SK-N-SH (cell line): ENCODE data around the gene ECE1. TPM values are rescaled to one million over a fixed set of nuclear protein-coding genes. Genes with fewer than 3 reads are reported as not detected.

Experiments
- CTCF ChIA-PET: fragments of 300-600, 350-600 bp; formaldehyde crosslinking; extraction: SDS; loops from one replicate; lab custom pipeline; 2021; lab: Yijun Ruan, JAX
- POLR2A ChIA-PET: fragments of 350-600 bp; sonication (Branson Sonifier 250); formaldehyde crosslinking; extraction: SDS; loops from one replicate; lab custom pipeline; 2020; ENCODE audit warnings: antibody characterized with exemption, inconsistent platforms; lab: Yijun Ruan, JAX
- DNase-seq: peaks from one replicate; pipeline ENCODE4 v3.0.0; 2012
- H2AFZ ChIP-seq: fragments of 200-600 bp; sonication (generic); 2 replicates; pipeline ENCODE4 v1.8.1; 2016; ENCODE audit warnings: antibody characterized with exemption, mild to moderate bottlenecking, low read depth
- H3F3A ChIP-seq: fragments of 200-600 bp; sonication (generic); replicated peaks from 2 replicates; pipeline ENCODE3; 2016; ENCODE audit warnings: antibody characterized with exemption, mild to moderate bottlenecking; ENCODE audit not compliant: insufficient read depth
- H3K27ac ChIP-seq, 2 experiments: fragments of 200-500 bp in 1 of 2; fragments of 200-600 bp in 1 of 2; sonication (Bioruptor generic) in 1 of 2; sonication (generic), shearing (Covaris generic) in 1 of 2; 2 replicates each; pipeline versions ENCODE4 v1.5.1 to v1.6.1; 2014 to 2016; ENCODE audit warnings: low read depth in 2 of 2, inconsistent platforms in 1 of 2, low read length in 1 of 2, mild to moderate bottlenecking in 1 of 2, mixed read lengths in 1 of 2
- H3K27me3 ChIP-seq: fragments of 200-600 bp; sonication (generic), shearing (Covaris generic); 2 replicates; pipeline ENCODE4 v1.6.1; 2016; ENCODE audit warnings: mixed run types; ENCODE audit not compliant: insufficient read depth
- H3K36me3 ChIP-seq, 2 experiments: fragments of 200-500 bp in 1 of 2; fragments of 200-600 bp in 1 of 2; sonication (Bioruptor generic) in 1 of 2; sonication (generic) in 1 of 2; replicated peaks in 1 of 2; 2 replicates each; pipeline versions ENCODE3 to v1.5.1; 2014 to 2016; ENCODE audit warnings: low read length in 1 of 2, mild to moderate bottlenecking in 1 of 2; ENCODE audit not compliant: insufficient read depth in 2 of 2, control insufficient read depth in 1 of 2
- H3K4me1 ChIP-seq, 2 experiments: fragments of 200-500 bp in 1 of 2; fragments of 200-600 bp in 1 of 2; sonication (Bioruptor generic) in 1 of 2; sonication (generic), shearing (Covaris generic) in 1 of 2; 2 replicates each; pipeline versions ENCODE4 v1.5.1 to v1.6.1; 2014 to 2016; ENCODE audit warnings: low read depth in 1 of 2, low read length in 1 of 2, mixed run types in 1 of 2; ENCODE audit not compliant: insufficient read depth in 2 of 2, control insufficient read depth in 1 of 2
- H3K4me2 ChIP-seq: fragments of 200-600 bp; sonication (generic), shearing (Covaris generic); 2 replicates; pipeline ENCODE4 v1.6.1; 2017; ENCODE audit warnings: mixed run types
- H3K4me3 ChIP-seq, 2 experiments: fragments of 200-500 bp in 1 of 2; fragments of 200-600 bp in 1 of 2; sonication (Bioruptor generic) in 1 of 2; sonication (generic), shearing (Covaris generic) in 1 of 2; 2 replicates each; pipeline versions ENCODE4 v1.5.1 to v1.8.1; 2014 to 2016; ENCODE audit warnings: low read depth in 2 of 2, inconsistent platforms in 1 of 2, low read length in 1 of 2, mild to moderate bottlenecking in 1 of 2, mixed read lengths in 1 of 2, moderate library complexity in 1 of 2
- H3K79me2 ChIP-seq: fragments of 200-600 bp; sonication (generic); 2 replicates; pipeline ENCODE4 v1.8.1; 2017; ENCODE audit warnings: mild to moderate bottlenecking; ENCODE audit not compliant: insufficient read depth
- H3K9ac ChIP-seq: fragments of 200-600 bp; sonication (generic); 2 replicates; pipeline ENCODE4 v1.6.1; 2017; ENCODE audit warnings: mixed run types
- H3K9me2 ChIP-seq: fragments of 200-600 bp; sonication (generic); 2 replicates; pipeline ENCODE4 v1.6.1; 2017; ENCODE audit warnings: mixed run types
- H3K9me3 ChIP-seq: fragments of 200-600 bp; sonication (generic); 2 replicates; pipeline ENCODE4 v1.6.1; 2017; ENCODE audit warnings: mixed run types, mild to moderate bottlenecking, moderate library complexity
- H4K20me1 ChIP-seq: fragments of 200-600 bp; sonication (generic); 2 replicates; pipeline ENCODE4 v1.6.1; 2017; ENCODE audit warnings: mild to moderate bottlenecking, mixed run types; ENCODE audit not compliant: insufficient read depth
- FOXM1 ChIP-seq: IDR thresholded peaks from 2 replicates; pipeline ENCODE4 v1.4.0; 2012; ENCODE audit warnings: low read depth, mild to moderate bottlenecking
- GATA2 ChIP-seq: sonication (generic); formaldehyde crosslinking; IDR thresholded peaks from 2 replicates; pipeline ENCODE4 v1.5.0; 2020; ENCODE audit warnings: mild to moderate bottlenecking, missing genetic modification reagents
- JUND ChIP-seq: IDR thresholded peaks from 2 replicates; pipeline ENCODE4 v1.4.0; 2012
- RAD21 ChIP-seq: IDR thresholded peaks from 2 replicates; pipeline ENCODE4 v1.6.1; 2012; ENCODE audit warnings: mild to moderate bottlenecking, low read length
- RFX5 ChIP-seq: IDR thresholded peaks from 2 replicates; pipeline ENCODE4 v1.6.1; 2012; ENCODE audit warnings: mild to moderate bottlenecking, improper control_type of control experiment, low read length
- SMC3 ChIP-seq: IDR thresholded peaks from 2 replicates; pipeline ENCODE4 v1.6.1; 2012; ENCODE audit warnings: low read depth, low read length, improper control_type of control experiment
- YY1 ChIP-seq: IDR thresholded peaks from 2 replicates; pipeline ENCODE4 v1.4.0; 2012; ENCODE audit warnings: low read depth, mild to moderate bottlenecking
- WGBS: methylation state at CpG from one replicate; pipeline ENCODE4 v1.1.6; 2017; ENCODE audit warnings: low lambda C conversion rate; 5-methylcytosine and 5-hydroxymethylcytosine counted together
- polyA plus RNA-seq, 3 experiments: library from polyadenylated mRNA; depleted of rRNA; stranded (reverse); fragments of >200 nt; gene quantifications; 2 replicates each; pipeline ENCODE4 v1.2.3, GENCODE V29; 2012
- TF ChIP-seq, protein P1 (sequence below): IDR thresholded peaks from 2 replicates; pipeline ENCODE4 v1.4.0; 2012; ENCODE audit warnings: low read depth, borderline replicate concordance
- TF ChIP-seq, protein P2 (sequence below): fragments of 200-600 bp; sonication (generic); IDR thresholded peaks from 2 replicates; pipeline ENCODE4 v1.6.1; 2017; ENCODE audit warnings: antibody characterized with exemption, mild to moderate bottlenecking, moderate library complexity

Gene ECE1
- polyA plus RNA-seq, 1 of the 3 experiments (the other 2 are of a cell fraction), result 96.6 TPM

DNA sequence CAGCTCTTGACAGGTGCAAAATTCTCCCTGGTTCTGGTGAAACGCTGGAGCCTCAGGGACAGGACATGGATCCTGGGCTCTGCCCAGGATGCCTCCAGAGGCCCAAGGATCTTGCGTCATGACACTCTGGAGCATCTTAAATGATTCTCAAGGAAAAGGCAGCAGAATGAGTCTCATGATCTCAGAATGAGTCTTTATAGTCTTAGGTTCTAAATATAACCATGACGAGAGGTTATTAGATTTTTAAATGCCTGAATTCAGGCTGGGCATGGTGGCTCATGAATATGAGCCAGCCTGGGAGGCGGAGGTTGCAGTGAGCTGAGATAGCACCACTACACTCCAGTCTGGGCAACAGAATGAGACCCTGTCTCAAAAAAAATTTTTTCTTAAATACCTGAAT lies 55.5 kb downstream of the ECE1 start:
- Histone ChIP-seq H3K79me2 (no peaks in the 10 kb centered on the region), H3F3A (peaks cover 18% of the 10 kb centered on the region), H3K27ac (peak overlapping the region in 1 of 2 experiments; percentile 42; a peak in 2 of 4 replicates), H3K4me2 (no peak overlapping the region), H3K27me3 (no peaks in the 10 kb centered on the region), H3K4me1 (no peaks in the 10 kb centered on the region), H2AFZ (no peak overlapping the region), H3K9ac (no peak overlapping the region), H3K36me3 (peaks cover 13 to 37% of the 10 kb centered on the region in 2 experiments), H3K9me2 (no peaks in the 10 kb centered on the region), H3K9me3 (no peaks in the 10 kb centered on the region), H3K4me3 (no peak overlapping the region), H4K20me1 (no peaks in the 10 kb centered on the region)
- CTCF ChIA-PET, result interaction anchor here (1.0 to 5.4 kb wide), 9 partner anchors 10 to 136 kb away, joined by 3 to 201 read pairs (median 27); no protein-coding TSS in a partner anchor
- DNase-seq, result no peak
- no peak for TF ChIP-seq RFX5
- TF ChIP-seq, protein P1, sequence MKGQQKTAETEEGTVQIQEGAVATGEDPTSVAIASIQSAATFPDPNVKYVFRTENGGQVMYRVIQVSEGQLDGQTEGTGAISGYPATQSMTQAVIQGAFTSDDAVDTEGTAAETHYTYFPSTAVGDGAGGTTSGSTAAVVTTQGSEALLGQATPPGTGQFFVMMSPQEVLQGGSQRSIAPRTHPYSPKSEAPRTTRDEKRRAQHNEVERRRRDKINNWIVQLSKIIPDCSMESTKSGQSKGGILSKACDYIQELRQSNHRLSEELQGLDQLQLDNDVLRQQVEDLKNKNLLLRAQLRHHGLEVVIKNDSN, result no peak
- WGBS, result 80% methylated on average over 3 of the region's 4 CpGs
- POLR2A ChIA-PET, result no interaction called here

DNA sequence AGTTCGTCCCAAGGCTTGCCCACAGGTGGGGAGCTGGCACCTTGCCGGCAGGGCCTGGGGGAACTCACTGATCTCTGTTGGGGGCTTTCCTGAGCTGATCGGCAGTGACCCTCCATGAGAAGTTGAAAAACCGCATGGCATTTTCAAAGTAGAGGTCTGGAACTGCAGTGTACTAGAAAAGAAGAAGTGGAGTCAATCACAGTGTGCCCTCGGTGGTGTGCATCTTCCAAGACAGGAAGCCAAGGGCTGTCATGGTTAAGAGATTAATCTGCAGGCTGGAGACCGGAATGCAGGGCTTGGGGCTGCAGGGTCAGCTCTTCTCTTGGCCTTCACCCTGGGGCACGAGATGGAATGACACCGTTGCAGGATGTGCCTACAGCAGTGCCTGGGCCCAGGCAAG lies 56.8 kb downstream of the ECE1 start:
- Histone ChIP-seq H3K9me2 (no peaks in the 10 kb centered on the region), H3F3A (peaks cover 24% of the 10 kb centered on the region), H4K20me1 (no peaks in the 10 kb centered on the region), H3K4me2 (no peak overlapping the region), H3K36me3 (peaks cover 13 to 34% of the 10 kb centered on the region in 2 experiments), H3K79me2 (no peaks in the 10 kb centered on the region), H3K27me3 (no peaks in the 10 kb centered on the region), H3K4me1 (no peaks in the 10 kb centered on the region), H3K9me3 (no peaks in the 10 kb centered on the region), H3K4me3 (no peak overlapping the region), H3K27ac (no peak overlapping the region), H3K9ac (no peak overlapping the region), H2AFZ (no peak overlapping the region)
- CTCF ChIA-PET, result interaction anchor here (0.6 to 5.4 kb wide), 13 partner anchors 11 to 341 kb away, joined by 3 to 201 read pairs (median 18); no protein-coding TSS in a partner anchor
- 89% methylated on average over 7 of the region's 8 CpGs for whole genome bisulfite sequencing
- no peak for TF ChIP-seq FOXM1
- TF ChIP-seq JUND, result no peak
- no peak for TF ChIP-seq GATA2 (CRISPR knock-in tag)
- POLR2A ChIA-PET, result interaction anchor here (1.4 kb wide), 1 partner anchor 135 kb away, joined by 6 read pairs; no protein-coding TSS in a partner anchor
- no peak for DNase-seq

DNA sequence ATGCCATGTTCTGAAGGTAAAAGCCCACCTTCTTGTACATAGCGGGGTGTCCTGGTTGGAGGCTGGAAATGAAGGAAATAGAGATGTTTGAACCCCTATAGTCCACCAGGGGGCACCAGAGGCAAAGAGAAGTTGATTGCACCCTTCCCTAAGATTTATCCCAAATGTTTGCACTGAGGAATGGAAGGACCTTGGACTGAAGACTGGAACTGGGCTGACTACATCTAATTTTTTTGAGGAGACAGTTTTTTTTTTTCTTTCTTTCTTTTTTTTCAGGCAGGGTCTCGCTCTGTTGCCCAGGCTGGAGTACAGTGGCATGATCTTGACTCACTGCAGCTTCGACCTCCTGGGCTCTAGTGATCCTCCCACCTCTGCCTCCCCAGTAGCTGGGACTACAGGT lies 58.2 kb downstream of the ECE1 start:
- Histone ChIP-seq H4K20me1 (no peaks in the 10 kb centered on the region), H3K4me1 (no peaks in the 10 kb centered on the region), H3K4me2 (no peak overlapping the region), H3K27ac (no peak overlapping the region), H3K9me2 (no peaks in the 10 kb centered on the region), H3K9me3 (no peaks in the 10 kb centered on the region), H3K9ac (no peak overlapping the region), H3K4me3 (no peak overlapping the region), H2AFZ (no peak overlapping the region), H3K27me3 (no peaks in the 10 kb centered on the region), H3F3A (peaks cover 24% of the 10 kb centered on the region), H3K79me2 (no peaks in the 10 kb centered on the region), H3K36me3 (peaks cover 13 to 30% of the 10 kb centered on the region in 2 experiments)
- ChIA-PET CTCF (interaction anchor here (0.6 to 5.4 kb wide), 27 partner anchors 9 to 715 kb away, joined by 3 to 201 read pairs (median 6); no protein-coding TSS in a partner anchor), POLR2A (no interaction called here)
- WGBS, result 92% methylated on average over 3 of the region's 3 CpGs
- TF ChIP-seq SMC3, result peak; percentile 81
- TF ChIP-seq YY1, result no peak
- TF ChIP-seq, protein P2, sequence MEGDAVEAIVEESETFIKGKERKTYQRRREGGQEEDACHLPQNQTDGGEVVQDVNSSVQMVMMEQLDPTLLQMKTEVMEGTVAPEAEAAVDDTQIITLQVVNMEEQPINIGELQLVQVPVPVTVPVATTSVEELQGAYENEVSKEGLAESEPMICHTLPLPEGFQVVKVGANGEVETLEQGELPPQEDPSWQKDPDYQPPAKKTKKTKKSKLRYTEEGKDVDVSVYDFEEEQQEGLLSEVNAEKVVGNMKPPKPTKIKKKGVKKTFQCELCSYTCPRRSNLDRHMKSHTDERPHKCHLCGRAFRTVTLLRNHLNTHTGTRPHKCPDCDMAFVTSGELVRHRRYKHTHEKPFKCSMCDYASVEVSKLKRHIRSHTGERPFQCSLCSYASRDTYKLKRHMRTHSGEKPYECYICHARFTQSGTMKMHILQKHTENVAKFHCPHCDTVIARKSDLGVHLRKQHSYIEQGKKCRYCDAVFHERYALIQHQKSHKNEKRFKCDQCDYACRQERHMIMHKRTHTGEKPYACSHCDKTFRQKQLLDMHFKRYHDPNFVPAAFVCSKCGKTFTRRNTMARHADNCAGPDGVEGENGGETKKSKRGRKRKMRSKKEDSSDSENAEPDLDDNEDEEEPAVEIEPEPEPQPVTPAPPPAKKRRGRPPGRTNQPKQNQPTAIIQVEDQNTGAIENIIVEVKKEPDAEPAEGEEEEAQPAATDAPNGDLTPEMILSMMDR, result peak; percentile 84
- peak; percentile 93 for TF ChIP-seq RAD21
- peak; percentile 81 for DNase-seq
